Left lung (tissue), 10 donors: Measurements from ENCODE around the gene PTCH2. TPM values are rescaled to one million over a fixed set of nuclear protein-coding genes. Genes with fewer than 3 reads are reported as not detected.

Source experiments
- ATAC-seq: fragments of 200-7000 bp; cut with Tn5 transposase; one replicate; pipeline ENCODE4 v1.9.1; 2020; ENCODE audit warnings: moderate library complexity
- DNase-seq, 4 donors: peaks; one replicate each; pipeline ENCODE4 v3.0.0-alpha.2; 2013 to 2020
- H3K27ac ChIP-seq, 2 donors: fragments of 200-600 bp; sonication (generic) in 1 of 2; one replicate each; pipeline versions ENCODE4 v1.5.0 to v1.8.0; 2020 to 2021
- H3K27me3 ChIP-seq, 2 donors: fragments of 200-600 bp; sonication (generic) in 1 of 2; one replicate each; pipeline versions ENCODE4 v1.5.0 to v1.8.0; 2020 to 2021
- H3K36me3 ChIP-seq, 2 donors: fragments of 200-600 bp; sonication (generic) in 1 of 2; one replicate each; pipeline versions ENCODE4 v1.5.0 to v1.8.0; 2020 to 2021
- H3K4me1 ChIP-seq, 2 donors: fragments of 200-600 bp; one replicate each; pipeline ENCODE4 v1.8.0; 2021
- H3K4me3 ChIP-seq, 2 donors: fragments of 200-600 bp; sonication (generic) in 1 of 2; one replicate each; pipeline versions ENCODE4 v1.5.0 to v1.8.0; 2020 to 2021; ENCODE audit warnings: mild to moderate bottlenecking in 1 of 2
- H3K9me3 ChIP-seq, 2 donors: fragments of 200-600 bp; sonication (generic) in 1 of 2; one replicate each; pipeline versions ENCODE4 v1.5.0 to v1.8.0; 2020 to 2021
- intact Hi-C, 2 donors: fragments of 100-400 bp; cut with DNase I; formaldehyde crosslinking; loops; one replicate each; pipeline versions ENCODE4 v1.11.2 to v1.14.2; 2022
- polyA plus RNA-seq, 6 donors: library from polyadenylated mRNA; unstranded; fragments of 120-200 nt; gene quantifications; one replicate each; pipeline ENCODE4 v1.2.1, GENCODE V29; 2013; ENCODE audit not compliant: insufficient read length in 6 of 6
- total RNA-seq, 2 donors: library from RNA; stranded (reverse); fragmentation: NEBNext Ultra II Directional; extraction: Animal tissue kit (Norgen Biotek cat#: 25700); gene quantifications; one replicate each; pipeline ENCODE4 v1.2.1, GENCODE V29; 2021
- TF ChIP-seq, protein P1 (sequence below), 2 donors: fragments of 200-600 bp; sonication (generic) in 1 of 2; IDR thresholded peaks; one replicate each; pipeline versions ENCODE4 v1.5.0 to v1.8.0; 2021; ENCODE audit warnings: antibody characterized with exemption in 2 of 2
- donor health status: DM: no; HTN: yes; CAD: no.
- donor health status: DM: no; HTN: no; CAD: no.

Gene PTCH2
- total and polyA plus RNA-seq, 8 donors: 1.0 to 9.4 (median 6.3) TPM

DNA sequence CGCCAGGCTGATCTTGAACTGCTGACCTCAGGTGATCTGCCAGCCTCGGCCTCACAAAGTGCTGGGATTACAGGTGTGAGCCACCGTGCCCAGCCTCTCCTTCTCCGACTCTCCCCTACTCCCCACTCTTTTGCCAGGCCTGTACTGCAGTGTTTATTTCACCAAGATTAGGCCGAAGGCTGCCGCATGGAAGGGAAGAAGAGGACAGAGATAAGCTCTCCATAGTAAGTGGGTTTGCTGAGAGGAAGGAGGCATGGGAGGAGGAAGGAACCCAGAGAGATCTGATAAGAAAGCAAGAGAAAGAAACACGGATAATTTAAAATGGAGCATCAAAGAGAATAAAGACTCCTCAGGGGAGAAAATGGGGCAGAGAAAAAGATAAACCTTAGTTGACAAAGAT lies 8.7 kb downstream of the PTCH2 start:
- Histone ChIP-seq H3K4me1 (peaks cover 11 to 46% of the 10 kb centered on the region in 2 donors), H3K9me3 (no peaks in the 10 kb centered on the region), H3K36me3 (no peaks in the 10 kb centered on the region), H3K27me3 (no peaks in the 10 kb centered on the region), H3K27ac (no peak overlapping the region), H3K4me3 (no peak overlapping the region)
- TF ChIP-seq, protein P1, sequence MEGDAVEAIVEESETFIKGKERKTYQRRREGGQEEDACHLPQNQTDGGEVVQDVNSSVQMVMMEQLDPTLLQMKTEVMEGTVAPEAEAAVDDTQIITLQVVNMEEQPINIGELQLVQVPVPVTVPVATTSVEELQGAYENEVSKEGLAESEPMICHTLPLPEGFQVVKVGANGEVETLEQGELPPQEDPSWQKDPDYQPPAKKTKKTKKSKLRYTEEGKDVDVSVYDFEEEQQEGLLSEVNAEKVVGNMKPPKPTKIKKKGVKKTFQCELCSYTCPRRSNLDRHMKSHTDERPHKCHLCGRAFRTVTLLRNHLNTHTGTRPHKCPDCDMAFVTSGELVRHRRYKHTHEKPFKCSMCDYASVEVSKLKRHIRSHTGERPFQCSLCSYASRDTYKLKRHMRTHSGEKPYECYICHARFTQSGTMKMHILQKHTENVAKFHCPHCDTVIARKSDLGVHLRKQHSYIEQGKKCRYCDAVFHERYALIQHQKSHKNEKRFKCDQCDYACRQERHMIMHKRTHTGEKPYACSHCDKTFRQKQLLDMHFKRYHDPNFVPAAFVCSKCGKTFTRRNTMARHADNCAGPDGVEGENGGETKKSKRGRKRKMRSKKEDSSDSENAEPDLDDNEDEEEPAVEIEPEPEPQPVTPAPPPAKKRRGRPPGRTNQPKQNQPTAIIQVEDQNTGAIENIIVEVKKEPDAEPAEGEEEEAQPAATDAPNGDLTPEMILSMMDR (IDR thresholded peaks at IDR 0.05): no peak
- intact Hi-C loops: no loop called here
- no peak for ATAC-seq
- DNase-seq: no peak

- Histone ChIP-seq H3K9me3 (no peaks in the 10 kb centered on the region), H3K27me3 (no peaks in the 10 kb centered on the region), H3K4me3 (no peak overlapping the region), H3K36me3 (no peaks in the 10 kb centered on the region), H3K4me1 (peaks cover 11 to 50% of the 10 kb centered on the region in 2 donors), H3K27ac (no peak overlapping the region)
- TF ChIP-seq, protein P1 (IDR thresholded peaks at IDR 0.05): no peak
- intact Hi-C loops: no loop called here
- ATAC-seq: no peak
- DNase-seq: no peak
Observed at GRCh38 chr1:44832056-44832705, 10.9 kb downstream of the PTCH2 start.

DNA sequence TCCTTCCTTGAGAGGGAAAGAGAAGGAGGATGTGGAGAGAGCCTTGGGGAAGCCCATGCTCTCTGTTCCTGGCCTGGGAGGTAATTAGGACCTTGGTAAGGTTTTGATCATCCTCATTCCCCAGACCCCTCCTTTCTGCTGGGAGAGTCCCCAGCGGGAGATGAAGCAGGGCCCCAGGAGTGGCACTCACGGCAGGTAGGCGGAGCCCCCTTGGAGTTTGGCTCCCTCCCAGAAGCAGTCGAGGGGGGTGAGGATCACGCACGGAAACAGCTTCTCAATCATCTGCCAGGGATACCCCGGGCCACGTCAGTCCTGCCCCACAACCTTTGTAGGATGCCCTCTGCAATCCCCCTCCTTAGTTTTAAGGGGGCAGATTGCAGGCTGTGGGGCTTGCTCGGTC lies 11.5 kb downstream of the PTCH2 start:
- Histone ChIP-seq H3K9me3 (no peaks in the 10 kb centered on the region), H3K4me3 (no peak overlapping the region), H3K4me1 (peaks cover 11 to 57% of the 10 kb centered on the region in 2 donors), H3K27me3 (no peaks in the 10 kb centered on the region), H3K36me3 (no peaks in the 10 kb centered on the region), H3K27ac (no peak overlapping the region)
- TF ChIP-seq, protein P1 (IDR thresholded peaks at IDR 0.05): no peak
- intact Hi-C loops: no loop called here
- DNase-seq (peak in 1 of 4 donors; percentile 36), ATAC-seq (no peak)

GRCh38 chr1:44830900-44831304 lies 12.2 kb downstream of the PTCH2 start:
- no peaks in the 10 kb centered on the region for H3K36me3 ChIP-seq
- intact Hi-C loops: no loop called here
- H3K4me1 ChIP-seq: peaks cover 8 to 59% of the 10 kb centered on the region in 2 donors
- H3K27ac ChIP-seq: no peak overlapping the region
- H3K9me3 ChIP-seq: no peaks in the 10 kb centered on the region
- H3K27me3 ChIP-seq: no peaks in the 10 kb centered on the region
- TF ChIP-seq, protein P1 (IDR thresholded peaks at IDR 0.05): no peak
- peak in 1 of 4 donors; percentile 21 for DNase-seq
- H3K4me3 ChIP-seq: no peak overlapping the region
- no peak for ATAC-seq

- DNase-seq (peak in 1 of 4 donors; percentile 25), ATAC-seq (no peak)
- Histone ChIP-seq H3K4me3 (no peak overlapping the region), H3K27ac (no peak overlapping the region), H3K4me1 (peaks cover 5 to 57% of the 10 kb centered on the region in 2 donors), H3K36me3 (no peaks in the 10 kb centered on the region), H3K27me3 (no peaks in the 10 kb centered on the region), H3K9me3 (no peaks in the 10 kb centered on the region)
- intact Hi-C loops: no loop called here
- TF ChIP-seq, protein P1 (IDR thresholded peaks at IDR 0.05): no peak
Observed at GRCh38 chr1:44829506-44830384, 13.3 kb downstream of the PTCH2 start.
